Activated CD8-positive, alpha-beta memory T cell treated with anti-CD3 and anti-CD28 coated beads, Interleukin-2, amount 50 U/mL, for 1 hour (primary cell): Measurements from ENCODE around the gene PPAT.

Experiments used
- DNase-seq: peaks from one replicate; pipeline ENCODE4 v3.0.0-alpha.2; 2020; ENCODE audit errors: extremely low read depth

Gene PPAT

GRCh38 chr4:56434599-56435139, 746 bp downstream of the PPAT start:
- DNase-seq: no peak

GRCh38 chr4:56433280-56433679, 2.1 kb downstream of the PPAT start:
- no peak for DNase-seq

- DNase-seq: no peak
Measured at GRCh38 chr4:56430203-56430602, 5.2 kb downstream of the PPAT start.

GRCh38 chr4:56427179-56427578, 8.2 kb downstream of the PPAT start:
- no peak for DNase-seq

GRCh38 chr4:56426273-56426672, 9.1 kb downstream of the PPAT start:
- DNase-seq: no peak

- DNase-seq: no peak
Measured at GRCh38 chr4:56425518-56425917, 9.9 kb downstream of the PPAT start.

- peak; percentile 9 for DNase-seq
Measured at GRCh38 chr4:56424697-56425514, 10.5 kb downstream of the PPAT start.

GRCh38 chr4:56424176-56424575, 11.2 kb downstream of the PPAT start:
- no peak for DNase-seq

- no peak for DNase-seq
Measured at GRCh38 chr4:56417396-56417795, 18.0 kb downstream of the PPAT start.

GRCh38 chr4:56416349-56416748, 19.1 kb downstream of the PPAT start:
- DNase-seq: no peak

- no peak for DNase-seq
Measured at GRCh38 chr4:56414135-56414670, 21.2 kb downstream of the PPAT start.

- no peak for DNase-seq
Measured at GRCh38 chr4:56410247-56411062, 25.0 kb downstream of the PPAT start.

GRCh38 chr4:56409511-56410090, 25.8 kb downstream of the PPAT start:
- DNase-seq: no peak

GRCh38 chr4:56408978-56409377, 26.4 kb downstream of the PPAT start:
- DNase-seq: no peak

GRCh38 chr4:56406151-56406550, 29.3 kb downstream of the PPAT start:
- DNase-seq: no peak

- no peak for DNase-seq
Measured at GRCh38 chr4:56405016-56405415, 30.4 kb downstream of the PPAT start.

- DNase-seq: no peak
Measured at GRCh38 chr4:56400560-56400959, 34.9 kb downstream of the PPAT start.

GRCh38 chr4:56391270-56391669, 44.1 kb downstream of the PPAT start:
- no peak for DNase-seq

GRCh38 chr4:56389558-56389957, 45.9 kb downstream of the PPAT start:
- DNase-seq: no peak

- no peak for DNase-seq
Measured at GRCh38 chr4:56388306-56388705, 47.1 kb downstream of the PPAT start.

GRCh38 chr4:56387023-56388001, 48.1 kb downstream of the PPAT start, which contains the start of gene AASDH:
TSS of gene AASDH (minus strand) at chr4:56387491. CDS start at chr4:56384299, 3,192 bp downstream.
- DNase-seq: peak; percentile 78
